Measurements from ENCODE around the gene LYPD6. TPM values are rescaled to one million over a fixed set of nuclear protein-coding genes. Genes with fewer than 3 reads are reported as not detected.

The LYPD6 gene
- total RNA-seq, 2 experiments from 2014 or later: not detected

- no peaks in the 10 kb centered on the region for H3K36me3 Mint-ChIP-seq (ENCODE audit: low read depth)
- ATAC-seq: no peak
- no peaks in the 10 kb centered on the region for H3K9me3 Mint-ChIP-seq (ENCODE audit: low read depth)
- H3K4me1 Mint-ChIP-seq: no peaks in the 10 kb centered on the region
- H3K27ac Mint-ChIP-seq: no peak overlapping the region
- H3K4me3 Mint-ChIP-seq: no peak overlapping the region
- POLR2A ChIA-PET: no interaction called here
- CTCF ChIA-PET: interaction anchor here (0.5 kb wide), 1 partner anchor 152 kb away, joined by 3 read pairs; no protein-coding TSS in a partner anchor
- H3K27me3 Mint-ChIP-seq: no peaks in the 10 kb centered on the region
- intact Hi-C loops (cut with DNase I, micrococcal nuclease): no loop called here
- DNase-seq: no peak
These were observed 83.1 kb downstream of the LYPD6 start for GRCh38 chr2:149413487-149413886.

DNA sequence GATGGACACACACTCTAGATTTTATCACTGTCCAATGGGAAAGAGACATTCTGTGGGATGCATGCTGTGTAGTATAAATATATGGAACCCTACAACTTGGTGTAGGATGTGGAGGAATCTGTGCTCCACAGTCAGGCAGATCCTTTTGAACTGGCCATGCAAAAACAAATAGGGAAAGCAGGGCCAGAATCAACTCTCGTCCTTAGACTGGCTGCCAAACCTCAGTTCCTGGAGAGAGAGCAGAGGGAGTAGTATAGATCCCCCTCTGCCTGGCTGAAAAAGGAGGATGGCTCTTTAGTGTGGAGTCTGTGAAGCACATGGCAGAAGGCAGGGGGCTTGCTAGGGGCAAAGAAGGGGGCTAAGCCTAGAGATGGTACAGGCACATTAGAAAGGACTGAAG lies 84.7 kb downstream of the LYPD6 start:
- Mint-ChIP-seq H3K9me3 (ENCODE audit: low read depth) (no peaks in the 10 kb centered on the region), H3K36me3 (ENCODE audit: low read depth) (no peaks in the 10 kb centered on the region), H3K4me3 (no peak overlapping the region), H3K4me1 (no peaks in the 10 kb centered on the region), H3K27me3 (no peaks in the 10 kb centered on the region), H3K27ac (no peak overlapping the region)
- DNase-seq (no peak), ATAC-seq (no peak)
- CTCF ChIA-PET: no interaction called here
- POLR2A ChIA-PET: no interaction called here
- intact Hi-C loops (cut with DNase I, micrococcal nuclease): no loop called here

DNA sequence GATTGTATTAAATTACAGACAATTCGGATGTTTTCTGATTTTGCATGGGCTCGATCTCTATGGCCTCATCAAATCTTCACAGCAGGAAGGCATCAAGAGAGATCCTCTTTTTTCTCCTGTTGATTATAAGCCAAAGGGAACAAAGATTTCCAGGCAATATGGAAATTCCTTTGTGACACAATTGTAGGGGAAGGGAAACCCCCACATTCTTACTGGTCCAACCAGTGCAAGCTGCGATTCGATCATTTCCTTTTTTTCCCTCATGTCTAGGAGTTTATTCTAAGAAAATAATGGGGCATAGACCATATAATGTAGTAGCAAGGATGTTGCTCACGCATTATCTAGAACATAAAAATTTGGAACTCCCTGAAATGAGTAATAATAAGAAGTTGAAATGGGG lies 87.7 kb downstream of the LYPD6 start:
- Mint-ChIP-seq H3K4me1 (no peaks in the 10 kb centered on the region), H3K9me3 (ENCODE audit: low read depth) (no peaks in the 10 kb centered on the region), H3K27ac (no peak overlapping the region), H3K36me3 (ENCODE audit: low read depth) (no peaks in the 10 kb centered on the region), H3K27me3 (no peaks in the 10 kb centered on the region), H3K4me3 (no peak overlapping the region)
- ChIA-PET POLR2A (no interaction called here), CTCF (no interaction called here)
- no peak for ATAC-seq
- DNase-seq: no peak
- intact Hi-C loops (cut with DNase I, micrococcal nuclease): no loop called here

DNA sequence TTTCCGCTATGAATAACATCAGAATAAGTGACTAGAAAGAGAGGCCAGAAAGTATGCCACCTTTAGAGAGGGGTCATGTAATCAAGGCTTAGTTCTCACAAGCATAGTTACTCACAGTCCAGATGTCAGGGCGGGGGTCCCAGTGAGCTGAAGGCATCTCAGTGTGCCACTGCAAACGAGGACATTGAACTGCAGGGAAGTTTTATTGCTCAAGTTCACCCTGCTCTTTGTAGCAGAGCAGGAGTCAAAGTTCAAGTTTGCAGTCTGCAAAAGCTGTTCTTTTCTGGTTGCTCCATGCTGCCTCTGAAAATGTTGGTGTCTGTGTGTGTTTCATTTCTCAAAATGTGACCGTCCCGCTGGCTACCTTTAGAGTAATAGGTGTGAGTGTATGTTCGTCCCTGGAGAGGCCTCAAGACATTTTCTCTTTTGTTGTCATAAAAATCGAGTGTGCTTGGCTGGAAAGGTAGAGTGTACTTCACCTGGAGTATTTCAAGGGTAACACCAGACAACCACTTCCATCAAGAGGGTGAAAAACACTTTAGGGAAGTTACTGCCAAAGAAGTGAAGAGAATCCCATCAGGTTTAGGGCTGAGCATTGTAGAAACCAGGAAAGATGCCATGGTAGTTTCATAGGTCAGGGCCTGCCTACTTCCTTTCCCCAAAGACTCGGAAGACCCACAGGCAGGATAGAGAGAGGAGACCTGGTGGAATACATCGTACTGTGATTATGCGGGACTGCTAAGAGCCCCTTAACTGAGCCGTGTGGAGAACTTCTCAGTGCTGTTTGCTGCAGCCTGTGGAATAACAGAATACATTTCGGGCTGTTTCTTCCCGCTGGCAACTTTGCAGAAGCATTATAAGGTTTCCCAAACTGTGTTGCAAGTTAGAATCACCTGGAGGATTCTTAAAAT lies 89.9 kb downstream of the LYPD6 start:
- CTCF ChIA-PET: no interaction called here
- no peak for ATAC-seq

DNA sequence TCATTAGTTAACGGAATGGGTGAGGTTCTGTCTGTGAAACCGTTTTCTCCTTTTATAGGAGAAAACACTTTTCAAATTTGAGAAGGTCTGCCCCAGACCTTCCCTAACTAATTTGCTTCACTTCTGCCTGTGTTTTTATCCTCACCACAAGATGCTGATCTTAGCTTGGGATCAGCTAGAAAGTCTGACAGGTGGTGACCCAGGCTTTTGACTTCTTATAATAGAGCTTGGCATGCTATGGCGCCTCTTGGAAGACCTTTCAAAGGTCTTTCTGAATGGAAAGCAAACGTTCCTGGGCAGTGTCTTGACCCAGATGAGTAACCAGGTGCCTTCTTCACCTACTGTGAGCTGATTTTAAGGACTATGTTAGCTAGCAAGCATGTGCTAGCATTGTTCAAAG lies 91.4 kb downstream of the LYPD6 start:
- Mint-ChIP-seq H3K9me3 (ENCODE audit: low read depth) (no peaks in the 10 kb centered on the region), H3K36me3 (ENCODE audit: low read depth) (no peaks in the 10 kb centered on the region), H3K4me1 (no peaks in the 10 kb centered on the region), H3K27ac (no peak overlapping the region), H3K27me3 (peaks cover 7% of the 10 kb centered on the region), H3K4me3 (no peak overlapping the region)
- DNase-seq (no peak), ATAC-seq (no peak)
- ChIA-PET POLR2A (no interaction called here), CTCF (interaction anchor here (0.7 kb wide), 1 partner anchor 375 kb away, joined by 3 read pairs; no protein-coding TSS in a partner anchor)
- intact Hi-C loops (cut with DNase I, micrococcal nuclease): no loop called here

More for the DNA sequence above, 89.9 kb downstream of the LYPD6 start:
- Mint-ChIP-seq H3K27ac (no peak overlapping the region), H3K4me3 (no peak overlapping the region), H3K4me1 (no peaks in the 10 kb centered on the region), H3K27me3 (peaks cover 7% of the 10 kb centered on the region), H3K36me3 (ENCODE audit: low read depth) (no peaks in the 10 kb centered on the region), H3K9me3 (ENCODE audit: low read depth) (no peaks in the 10 kb centered on the region)
- POLR2A ChIA-PET: no interaction called here
- DNase-seq: no peak
- intact Hi-C loops (cut with DNase I, micrococcal nuclease): no loop called here

GRCh38 chr2:149422337-149422990 lies 92.1 kb downstream of the LYPD6 start:
- intact Hi-C loops (cut with DNase I, micrococcal nuclease): no loop called here
- Mint-ChIP-seq H3K27ac (no peak overlapping the region), H3K27me3 (peaks cover 7% of the 10 kb centered on the region), H3K4me3 (no peak overlapping the region), H3K9me3 (ENCODE audit: low read depth) (no peaks in the 10 kb centered on the region), H3K36me3 (ENCODE audit: low read depth) (no peaks in the 10 kb centered on the region), H3K4me1 (no peaks in the 10 kb centered on the region)
- no peak for ATAC-seq
- CTCF ChIA-PET: no interaction called here
- no peak for DNase-seq
- POLR2A ChIA-PET: no interaction called here

DNA sequence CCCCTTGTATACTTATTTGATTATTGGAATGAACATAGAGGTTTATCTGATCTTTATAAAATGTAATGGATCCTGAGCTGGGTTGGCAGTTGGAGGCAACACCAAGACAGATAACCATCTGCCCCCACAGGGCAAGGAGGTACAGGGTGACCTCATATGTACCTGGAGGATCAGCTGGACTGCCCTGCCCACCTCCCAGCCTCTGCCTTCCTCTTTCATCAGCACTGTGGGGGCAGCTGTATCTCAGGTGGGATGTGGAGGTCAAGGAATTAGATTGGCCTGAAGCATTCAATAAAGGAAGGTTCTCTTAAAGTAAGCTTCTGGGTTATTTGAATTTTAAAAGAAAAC lies 92.6 kb downstream of the LYPD6 start:
- no peak overlapping the region for H3K27ac Mint-ChIP-seq
- ChIA-PET POLR2A (no interaction called here), CTCF (no interaction called here)
- no peaks in the 10 kb centered on the region for H3K36me3 Mint-ChIP-seq (ENCODE audit: low read depth)
- no peak for DNase-seq
- no peaks in the 10 kb centered on the region for H3K4me1 Mint-ChIP-seq
- peaks cover 7% of the 10 kb centered on the region for H3K27me3 Mint-ChIP-seq
- ATAC-seq: no peak
- intact Hi-C loops (cut with DNase I, micrococcal nuclease): no loop called here
- no peaks in the 10 kb centered on the region for H3K9me3 Mint-ChIP-seq (ENCODE audit: low read depth)
- no peak overlapping the region for H3K4me3 Mint-ChIP-seq

GRCh38 chr2:149423630-149424029 lies 93.2 kb downstream of the LYPD6 start:
- Mint-ChIP-seq H3K9me3 (ENCODE audit: low read depth) (no peaks in the 10 kb centered on the region), H3K4me3 (no peak overlapping the region), H3K27ac (no peak overlapping the region), H3K36me3 (ENCODE audit: low read depth) (no peaks in the 10 kb centered on the region), H3K27me3 (peaks cover 8% of the 10 kb centered on the region), H3K4me1 (no peaks in the 10 kb centered on the region)
- POLR2A ChIA-PET: no interaction called here
- ATAC-seq (no peak), DNase-seq (no peak)
- CTCF ChIA-PET: no interaction called here
- intact Hi-C loops (cut with DNase I, micrococcal nuclease): no loop called here

GRCh38 chr2:149427387-149427786 lies 97.0 kb downstream of the LYPD6 start:
- POLR2A ChIA-PET: no interaction called here
- Mint-ChIP-seq H3K4me1 (no peaks in the 10 kb centered on the region), H3K27ac (no peak overlapping the region), H3K27me3 (peaks cover 9% of the 10 kb centered on the region), H3K4me3 (no peak overlapping the region), H3K9me3 (ENCODE audit: low read depth) (no peaks in the 10 kb centered on the region), H3K36me3 (ENCODE audit: low read depth) (no peaks in the 10 kb centered on the region)
- intact Hi-C loops (cut with DNase I, micrococcal nuclease): no loop called here
- DNase-seq: no peak
- no peak for ATAC-seq
- CTCF ChIA-PET: no interaction called here

GRCh38 chr2:149428783-149429182 lies 98.4 kb downstream of the LYPD6 start:
- ChIA-PET POLR2A (no interaction called here), CTCF (no interaction called here)
- Mint-ChIP-seq H3K9me3 (ENCODE audit: low read depth) (no peaks in the 10 kb centered on the region), H3K4me1 (no peaks in the 10 kb centered on the region), H3K36me3 (ENCODE audit: low read depth) (no peaks in the 10 kb centered on the region), H3K4me3 (no peak overlapping the region), H3K27me3 (peaks cover 10% of the 10 kb centered on the region), H3K27ac (no peak overlapping the region)
- intact Hi-C loops (cut with DNase I, micrococcal nuclease): no loop called here
- DNase-seq (no peak), ATAC-seq (no peak)

DNA sequence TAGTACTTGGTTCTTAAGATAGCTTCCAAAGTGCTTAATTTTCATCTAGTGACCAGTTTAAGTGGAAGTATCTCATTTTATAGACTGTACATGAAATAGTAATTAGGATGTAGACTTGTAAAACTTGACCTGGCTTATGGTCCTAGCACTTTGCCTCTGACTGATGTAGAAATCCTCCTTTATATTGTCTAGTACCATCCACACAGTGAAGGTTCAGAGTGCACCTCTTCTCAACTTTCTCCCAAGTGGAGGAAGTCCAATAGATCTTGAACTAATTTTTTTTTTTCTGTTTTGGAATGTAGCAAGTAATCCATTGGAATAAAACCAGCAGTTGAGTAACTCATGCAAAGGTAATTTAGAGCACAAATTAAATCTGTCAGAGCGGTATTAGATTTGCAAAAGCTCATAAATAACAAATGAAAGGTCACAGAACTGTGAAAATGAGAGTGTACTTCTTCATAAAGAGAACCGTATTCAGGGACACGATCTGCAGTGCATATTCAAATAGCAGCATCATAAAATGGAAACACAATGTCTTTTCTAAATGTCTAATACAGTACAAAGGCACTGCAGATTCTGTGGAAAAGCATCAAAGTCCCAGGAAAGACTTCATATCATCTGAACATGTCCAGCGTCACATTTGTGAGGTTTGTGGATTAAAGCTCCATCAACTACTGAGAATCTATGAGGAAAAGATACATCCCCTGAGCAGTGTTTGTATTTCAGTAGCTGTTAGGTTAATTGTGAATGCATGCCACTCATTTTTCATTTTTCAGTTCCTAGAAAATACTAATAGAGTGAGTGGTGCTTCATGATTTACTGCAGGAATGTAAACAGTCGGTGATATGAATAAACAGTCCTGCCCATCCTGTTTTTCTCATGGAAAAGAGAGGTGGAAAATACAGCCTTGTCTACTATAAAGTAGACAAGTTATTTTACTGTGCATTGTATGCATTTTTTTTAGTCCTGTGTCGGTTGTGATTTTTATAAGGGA lies 100.7 kb downstream of the LYPD6 start:
- H3K4me1 Mint-ChIP-seq: no peaks in the 10 kb centered on the region
- ATAC-seq: no peak
- no peak overlapping the region for H3K27ac Mint-ChIP-seq
- no peaks in the 10 kb centered on the region for H3K36me3 Mint-ChIP-seq (ENCODE audit: low read depth)
- CTCF ChIA-PET: interaction anchor here (0.6 kb wide), 1 partner anchor 117 kb away, joined by 3 read pairs; no protein-coding TSS in a partner anchor
- H3K4me3 Mint-ChIP-seq: no peak overlapping the region
- no peak for DNase-seq
- H3K27me3 Mint-ChIP-seq: peaks cover 8% of the 10 kb centered on the region
- H3K9me3 Mint-ChIP-seq (ENCODE audit: low read depth): no peaks in the 10 kb centered on the region
- POLR2A ChIA-PET: no interaction called here
- intact Hi-C loops (cut with DNase I, micrococcal nuclease): loop anchor here in 1 of 2 experiments (10.0 kb wide), 1 partner anchor 134 kb away; no protein-coding TSS in a partner anchor
